Kidney (tissue), 14 donors: Measurements from ENCODE around the gene IMMP2L. TPM values are rescaled to one million over a fixed set of nuclear protein-coding genes. Genes with fewer than 3 reads are reported as not detected.

Source experiments
- DNase-seq, 5 donors: peaks; one replicate each; pipeline ENCODE4 v3.0.0-alpha.2; 2013 to 2020
- FAIRE-seq: peaks from 2 replicates; lab custom pipeline; 2012; peaks lifted over from hg19 to GRCh38; lab: Jason Lieb, UNC
- H3K27ac ChIP-seq, 2 donors: one replicate each; pipeline ENCODE4 v1.7.0; 2013; ENCODE audit warnings: low read depth in 2 of 2, low read length in 2 of 2, inconsistent platforms in 1 of 2
- H3K27me3 ChIP-seq: one replicate; pipeline ENCODE4 v1.7.1; 2013; ENCODE audit warnings: low read length, inconsistent platforms; ENCODE audit not compliant: control insufficient read depth, insufficient read depth
- H3K36me3 ChIP-seq, 3 donors: one replicate each; pipeline versions ENCODE4 v1.7.0 to v1.7.1; 2013; ENCODE audit warnings: low read length in 3 of 3, control low read depth in 1 of 3, inconsistent platforms in 1 of 3; ENCODE audit not compliant: insufficient read depth in 3 of 3, control insufficient read depth in 2 of 3
- H3K4me1 ChIP-seq, 3 donors: one replicate each; pipeline versions ENCODE4 v1.7.0 to v1.7.1; 2013; ENCODE audit warnings: low read length in 3 of 3, inconsistent platforms in 1 of 3, low read depth in 1 of 3; ENCODE audit not compliant: control insufficient read depth in 2 of 3, insufficient read depth in 2 of 3
- H3K4me3 ChIP-seq, 3 donors: one replicate each; pipeline versions ENCODE4 v1.7.0 to v1.8.1; 2013; ENCODE audit warnings: low read length in 3 of 3, control low read depth in 1 of 3, inconsistent platforms in 1 of 3
- H3K9ac ChIP-seq, 3 donors: one replicate each; pipeline versions ENCODE4 v1.7.0 to v1.7.1; 2013; ENCODE audit warnings: low read length in 3 of 3, control low read depth in 1 of 3, inconsistent platforms in 1 of 3
- H3K9me3 ChIP-seq, 3 donors: one replicate each; pipeline versions ENCODE4 v1.7.0 to v1.7.1; 2013; ENCODE audit warnings: low read length in 3 of 3, control low read depth in 1 of 3, inconsistent platforms in 1 of 3; ENCODE audit not compliant: control insufficient read depth in 2 of 3, insufficient read depth in 1 of 3
- CTCF ChIP-seq: IDR thresholded peaks from 3 replicates; pipeline ENCODE4 v1.5.1; 2012; ENCODE audit warnings: mild to moderate bottlenecking, moderate library complexity, borderline replicate concordance; ENCODE audit not compliant: insufficient read depth; ENCODE audit errors: extremely low read depth
- intact Hi-C: fragments of 100-400 bp; cut with DNase I; formaldehyde crosslinking; loops from one replicate; pipeline ENCODE4 v1.11.1; 2022
- polyA plus RNA-seq: library from polyadenylated mRNA; stranded (reverse); fragments of 350-450 nt; fragmentation: Illumina TruSeq; extraction: RNeasy Lipid Tissue Mini Kit (QIAGEN cat#74804); gene quantifications from one replicate; pipeline ENCODE4 v1.2.3, GENCODE V29; 2014; ENCODE audit warnings: low read depth, low replicate concordance; ENCODE audit not compliant: insufficient read depth
- total RNA-seq: library from RNA; stranded (reverse); fragmentation: NEBNext Ultra II Directional; extraction: Animal tissue kit (Norgen Biotek cat#: 25700); gene quantifications from one replicate; pipeline ENCODE4 v1.2.1, GENCODE V29; 2021
- donor health status: control.
- donor health status: control.
- donor health status: control.
- donor health status: control.
- donor health status: control.
- donor health status: DM: yes; HTN: yes; CAD: no.
- donor health status: Normal renal cell carcinoma (clear cell type).

The IMMP2L gene
- total and polyA plus RNA-seq, 2 donors from 2014 or later, result 46.4 to 52.1 TPM

DNA sequence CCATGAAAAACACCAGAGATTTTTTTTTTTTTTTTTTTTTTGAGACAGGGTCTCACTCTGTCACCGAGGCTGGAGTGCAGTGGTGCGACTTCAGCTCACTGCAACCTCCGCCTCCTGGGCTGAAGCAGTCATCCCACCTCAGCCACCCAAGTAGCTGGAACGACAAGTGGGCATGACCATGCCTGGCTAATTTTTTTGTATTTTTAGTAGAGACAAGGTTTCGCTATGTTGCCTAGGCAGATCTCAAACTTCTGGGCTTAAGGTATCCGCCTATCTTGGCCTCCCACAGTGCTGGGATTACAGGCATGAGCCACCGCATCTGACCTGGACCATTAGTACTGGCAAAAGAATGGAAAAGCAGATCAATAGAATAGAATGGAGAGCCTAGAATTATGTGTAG, 530.4 kb downstream of the IMMP2L start:
- no peaks in the 10 kb centered on the region for H3K4me1 ChIP-seq

DNA sequence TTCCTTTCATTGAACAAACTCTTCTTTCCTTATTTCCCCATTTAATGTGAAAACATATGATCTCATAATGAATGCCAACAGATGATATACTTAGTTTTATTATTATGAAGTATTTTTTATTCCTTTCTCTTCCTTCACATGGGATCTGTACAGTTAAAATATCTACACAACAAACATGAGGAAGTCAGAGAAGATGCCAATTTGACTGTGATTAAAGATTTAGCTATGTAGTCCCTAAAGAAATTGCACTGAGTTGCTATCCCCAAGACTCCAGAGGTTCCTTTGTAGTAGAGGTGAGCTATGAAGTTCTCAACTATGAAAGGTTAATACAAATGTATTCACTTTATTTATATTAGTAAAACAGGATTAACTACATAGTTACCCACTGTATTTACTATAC, 532.0 kb downstream of the IMMP2L start:
- Histone ChIP-seq H3K27me3 (no peaks in the 10 kb centered on the region), H3K36me3 (no peaks in the 10 kb centered on the region), H3K4me3 (no peak overlapping the region), H3K9me3 (no peaks in the 10 kb centered on the region), H3K27ac (no peak overlapping the region), H3K9ac (no peak overlapping the region), H3K4me1 (no peaks in the 10 kb centered on the region)
- TF ChIP-seq CTCF, result no peak
- no peak for DNase-seq
- intact Hi-C loops, result no loop called here
- FAIRE-seq, result no peak

More for the DNA sequence above, 530.4 kb downstream of the IMMP2L start:
- Histone ChIP-seq H3K9ac (no peak overlapping the region), H3K4me3 (no peak overlapping the region), H3K9me3 (no peaks in the 10 kb centered on the region), H3K27ac (no peak overlapping the region), H3K27me3 (no peaks in the 10 kb centered on the region), H3K36me3 (no peaks in the 10 kb centered on the region)
- DNase-seq (no peak), FAIRE-seq (no peak)
- no peak for TF ChIP-seq CTCF
- intact Hi-C loops, result no loop called here

GRCh38 chr7:111029574-111030251, 532.6 kb downstream of the IMMP2L start:
- H3K9ac ChIP-seq, result no peak overlapping the region
- intact Hi-C loops, result no loop called here
- H3K4me3 ChIP-seq, result no peak overlapping the region
- no peaks in the 10 kb centered on the region for H3K4me1 ChIP-seq
- no peaks in the 10 kb centered on the region for H3K27me3 ChIP-seq
- no peaks in the 10 kb centered on the region for H3K36me3 ChIP-seq
- no peak overlapping the region for H3K27ac ChIP-seq
- DNase-seq (peak in 1 of 5 donors; percentile 19), FAIRE-seq (no peak)
- TF ChIP-seq CTCF, result no peak
- no peaks in the 10 kb centered on the region for H3K9me3 ChIP-seq
